Neuronal stem cell (in vitro differentiated cells): ENCODE data around the gene TNIP2.

Experiments used
- DNase-seq: peaks from one replicate; pipeline ENCODE4 v3.0.0-alpha.2; 2013; ENCODE audit warnings: low spot score
- H2AFZ ChIP-seq: one replicate; pipeline ENCODE4 v1.6.1; 2013; ENCODE audit warnings: mild to moderate bottlenecking, low read length, inconsistent platforms
- H2AK5ac ChIP-seq: 2 replicates; pipeline ENCODE4 v1.6.1; 2013; ENCODE audit warnings: low read depth, mild to moderate bottlenecking, inconsistent platforms, low read length, moderate library complexity, mixed read lengths
- H2BK120ac ChIP-seq: 2 replicates; pipeline ENCODE4 v1.6.1; 2013; ENCODE audit warnings: low read depth, mild to moderate bottlenecking, inconsistent platforms, low read length, moderate library complexity, mixed read lengths
- H2BK12ac ChIP-seq: one replicate; pipeline ENCODE4 v1.6.1; 2013; ENCODE audit warnings: low read length, inconsistent platforms
- H2BK15ac ChIP-seq: 2 replicates; pipeline ENCODE4 v1.6.1; 2013; ENCODE audit warnings: mild to moderate bottlenecking, low read length, inconsistent platforms, mixed read lengths
- H2BK5ac ChIP-seq: one replicate; pipeline ENCODE4 v1.6.1; 2013; ENCODE audit warnings: inconsistent platforms, mild to moderate bottlenecking, low read length, moderate library complexity
- H3K14ac ChIP-seq: one replicate; pipeline ENCODE4 v1.6.1; 2013; ENCODE audit warnings: low read length, inconsistent platforms
- H3K18ac ChIP-seq: 2 replicates; pipeline ENCODE4 v1.6.1; 2013; ENCODE audit warnings: low read length, inconsistent platforms
- H3K23ac ChIP-seq: 2 replicates; pipeline ENCODE4 v1.6.1; 2013; ENCODE audit warnings: low read depth, mild to moderate bottlenecking, mixed read lengths, low read length, inconsistent platforms; ENCODE audit not compliant: poor library complexity
- H3K27ac ChIP-seq: replicated peaks from 3 replicates; pipeline ENCODE4 v1.5.1; 2013; ENCODE audit warnings: low read length, inconsistent platforms
- H3K27me3 ChIP-seq, 3 experiments: 2 replicates each; pipeline ENCODE4 v1.6.1; 2013; ENCODE audit warnings: low read length in 3 of 3, mild to moderate bottlenecking in 2 of 3, inconsistent platforms in 1 of 3, low read depth in 1 of 3, mixed read lengths in 1 of 3, moderate library complexity in 1 of 3; ENCODE audit not compliant: control insufficient read depth in 3 of 3, insufficient read depth in 3 of 3
- H3K36me3 ChIP-seq, 2 donors: replicated peaks in 1 of 2; 2 replicates each; pipeline ENCODE4 v1.6.1; 2013; ENCODE audit warnings: low read length in 2 of 2; ENCODE audit not compliant: control insufficient read depth in 2 of 2, insufficient read depth in 2 of 2
- H3K4ac ChIP-seq: 2 replicates; pipeline ENCODE4 v1.6.1; 2013; ENCODE audit warnings: inconsistent platforms, mild to moderate bottlenecking, low read length, moderate library complexity
- H3K4me1 ChIP-seq, 2 donors: 1 replicate in 1 of 2; 2 replicates in 1 of 2; pipeline ENCODE4 v1.6.1; 2013; ENCODE audit warnings: low read length in 2 of 2, low read depth in 1 of 2; ENCODE audit not compliant: control insufficient read depth in 2 of 2, insufficient read depth in 1 of 2
- H3K4me2 ChIP-seq: one replicate; pipeline ENCODE4 v1.6.1; 2013; ENCODE audit warnings: mild to moderate bottlenecking, low read length, inconsistent platforms; ENCODE audit not compliant: insufficient read depth, poor library complexity, severe bottlenecking
- H3K4me3 ChIP-seq, 2 donors: 2 replicates each; pipeline ENCODE4 v1.5.1; 2013; ENCODE audit warnings: low read length in 2 of 2, mild to moderate bottlenecking in 2 of 2, inconsistent platforms in 1 of 2, moderate library complexity in 1 of 2
- H3K79me1 ChIP-seq: one replicate; pipeline ENCODE4 v1.6.1; 2013; ENCODE audit warnings: low read depth, mild to moderate bottlenecking, inconsistent platforms, low read length, moderate library complexity
- H3K9ac ChIP-seq: one replicate; pipeline ENCODE4 v1.6.1; 2013; ENCODE audit warnings: mild to moderate bottlenecking, low read depth, low read length, inconsistent platforms; ENCODE audit not compliant: poor library complexity
- H3K9me3 ChIP-seq, 2 donors: replicated peaks in 1 of 2; 2 replicates each; pipeline versions ENCODE3 to v1.6.1; 2013; ENCODE audit warnings: low read length in 2 of 2, mild to moderate bottlenecking in 2 of 2, inconsistent platforms in 1 of 2, low read depth in 1 of 2, mixed read lengths in 1 of 2, moderate library complexity in 1 of 2; ENCODE audit not compliant: control insufficient read depth in 2 of 2, insufficient read depth in 1 of 2
- H4K8ac ChIP-seq: one replicate; pipeline ENCODE4 v1.6.1; 2013; ENCODE audit warnings: low read depth, mild to moderate bottlenecking, inconsistent platforms, low read length, moderate library complexity
- H4K91ac ChIP-seq: one replicate; pipeline ENCODE4 v1.6.1; 2013; ENCODE audit warnings: low read length, low read depth, mild to moderate bottlenecking, inconsistent platforms; ENCODE audit not compliant: poor library complexity
- WGBS, 2 donors: extraction: QIAGEN DNeasy Blood & Tissue Kit; methylation state at CpG; one replicate each; pipeline ENCODE4 v1.1.7; 2013; ENCODE audit warnings: missing lambda C conversion rate in 2 of 2, mixed read lengths in 1 of 2; ENCODE audit not compliant: insufficient read length in 2 of 2, insufficient replicate concordance in 1 of 2; ENCODE audit errors: extremely low coverage in 2 of 2; 5-methylcytosine and 5-hydroxymethylcytosine counted together

The TNIP2 gene

GRCh38 chr4:2792711-2793585 lies 36.8 kb upstream of the TNIP2 start, which contains the start of gene SH3BP2:
SH3BP2 (plus strand) TSS chr4:2793085; CDS start chr4:2820618, 27,533 bp downstream.
- no peak within 1 kb of the TSS for H4K8ac ChIP-seq
- no peaks in the 10 kb centered on the region for H3K79me1 ChIP-seq
- no peaks in the 10 kb centered on the region for H3K9me3 ChIP-seq
- H3K23ac ChIP-seq: peak within 1 kb of the TSS; percentile 55
- H2BK12ac ChIP-seq: no peak within 1 kb of the TSS
- no peak within 1 kb of the TSS for H3K4ac ChIP-seq
- no peak within 1 kb of the TSS for H3K14ac ChIP-seq
- H2AK5ac ChIP-seq: peak within 1 kb of the TSS; percentile 100
- no peaks in the 10 kb centered on the region for H3K36me3 ChIP-seq
- no peak within 1 kb of the TSS for H4K91ac ChIP-seq
- peak within 1 kb of the TSS; percentile 70 for H2BK5ac ChIP-seq
- H3K4me2 ChIP-seq: peak within 1 kb of the TSS; percentile 93
- peaks cover 3 to 53% (median 16%) of the 10 kb centered on the region in 3 experiments for H3K27me3 ChIP-seq
- peak within 1 kb of the TSS; percentile 33 to 44 for H3K4me3 ChIP-seq
- peak within 1 kb of the TSS; percentile 28 for H2BK120ac ChIP-seq
- H2BK15ac ChIP-seq: peak within 1 kb of the TSS; percentile 71
- no CpG with 5 or more reads among the region's 104 CpGs for WGBS, 2 donors
- peak within 1 kb of the TSS; percentile 96 for H3K18ac ChIP-seq
- peak within 1 kb of the TSS; percentile 85 for H2AFZ ChIP-seq
- H3K4me1 ChIP-seq: peaks cover 7 to 23% of the 10 kb centered on the region in 2 donors
- no peak within 1 kb of the TSS for H3K27ac ChIP-seq
- peak; percentile 58 for DNase-seq
- no peak within 1 kb of the TSS for H3K9ac ChIP-seq

- Histone ChIP-seq H3K36me3 (no peaks in the 10 kb centered on the region), H3K79me1 (no peaks in the 10 kb centered on the region), H2AFZ (peak overlapping the region; percentile 85), H3K14ac (no peak overlapping the region), H2BK12ac (no peak overlapping the region), H3K9me3 (no peaks in the 10 kb centered on the region), H4K91ac (no peak overlapping the region), H2BK120ac (peak overlapping the region; percentile 28), H3K27ac (no peak overlapping the region), H3K18ac (peak overlapping the region; percentile 96), H2BK5ac (peak overlapping the region; percentile 55), H3K23ac (peak overlapping the region; percentile 55), H3K4me3 (no peak overlapping the region), H4K8ac (no peak overlapping the region), H3K4ac (no peak overlapping the region), H3K27me3 (peaks cover 3 to 54% (median 16%) of the 10 kb centered on the region in 3 experiments), H3K4me2 (no peak overlapping the region), H2BK15ac (peak overlapping the region; percentile 69), H2AK5ac (peak overlapping the region; percentile 100), H3K4me1 (peaks cover 7 to 23% of the 10 kb centered on the region in 2 donors), H3K9ac (no peak overlapping the region)
- no CpG with 5 or more reads among the region's 8 CpGs for WGBS, 2 donors
- DNase-seq: no peak
Observed at GRCh38 chr4:2792396-2792710, 36.2 kb upstream of the TNIP2 start.

GRCh38 chr4:2791518-2792395 lies 35.6 kb upstream of the TNIP2 start:
- Histone ChIP-seq H2BK5ac (peak overlapping the region; percentile 55), H2AFZ (peak overlapping the region; percentile 35), H2BK120ac (peak overlapping the region; percentile 28), H2AK5ac (peak overlapping the region; percentile 100), H3K27ac (no peak overlapping the region), H3K27me3 (peaks cover 3 to 54% (median 16%) of the 10 kb centered on the region in 3 experiments), H3K4ac (no peak overlapping the region), H3K4me1 (peaks cover 7 to 22% of the 10 kb centered on the region in 2 donors), H3K79me1 (no peaks in the 10 kb centered on the region), H4K8ac (no peak overlapping the region), H3K9ac (no peak overlapping the region), H4K91ac (no peak overlapping the region), H3K36me3 (no peaks in the 10 kb centered on the region), H3K23ac (peak overlapping the region; percentile 55), H3K4me2 (no peak overlapping the region), H3K9me3 (no peaks in the 10 kb centered on the region), H3K4me3 (no peak overlapping the region), H2BK12ac (no peak overlapping the region), H2BK15ac (peak overlapping the region; percentile 69), H3K14ac (peak overlapping the region; percentile 75), H3K18ac (peak overlapping the region; percentile 59)
- no peak for DNase-seq
- no CpG with 5 or more reads among the region's 10 CpGs for WGBS, 2 donors
